GM21717 (cell line): ENCODE measurements around the gene WDR76.

Source experiments
- ATAC-seq: cut with Tn5 transposase; IDR thresholded peaks from one replicate; pipeline ENCODE4 v1.9.1; 2021; ENCODE audit warnings: mild to moderate bottlenecking, moderate library complexity; ENCODE audit not compliant: unreplicated experiment

Gene WDR76

GRCh38 chr15:43873651-43874050 lies 46.8 kb downstream of the WDR76 start:
- ATAC-seq, result no peak

- ATAC-seq, result no peak
Observed at GRCh38 chr15:43876872-43877271, 50.1 kb downstream of the WDR76 start.

- no peak for ATAC-seq
Observed at GRCh38 chr15:43877371-43877770, 50.6 kb downstream of the WDR76 start.

GRCh38 chr15:43878446-43878845 lies 51.6 kb downstream of the WDR76 start:
- ATAC-seq, result no peak

GRCh38 chr15:43879386-43880355 lies 52.9 kb downstream of the WDR76 start:
- no peak for ATAC-seq

- no peak for ATAC-seq
Observed at GRCh38 chr15:43880406-43881194, 53.8 kb downstream of the WDR76 start.

- no peak for ATAC-seq
Observed at GRCh38 chr15:43881245-43881644, 54.4 kb downstream of the WDR76 start.

- ATAC-seq, result no peak
Observed at GRCh38 chr15:43881944-43882343, 55.1 kb downstream of the WDR76 start.

- no peak for ATAC-seq
Observed at GRCh38 chr15:43883571-43883970, 56.8 kb downstream of the WDR76 start.

- ATAC-seq, result no peak
Observed at GRCh38 chr15:43886558-43886957, 59.8 kb downstream of the WDR76 start.

GRCh38 chr15:43887901-43888300 lies 61.1 kb downstream of the WDR76 start:
- ATAC-seq, result no peak

- ATAC-seq, result no peak
Observed at GRCh38 chr15:43889042-43889441, 62.2 kb downstream of the WDR76 start.

GRCh38 chr15:43893956-43894355 lies 67.2 kb downstream of the WDR76 start:
- ATAC-seq, result no peak

GRCh38 chr15:43895586-43895985 lies 68.8 kb downstream of the WDR76 start:
- ATAC-seq, result no peak

- ATAC-seq, result no peak
Observed at GRCh38 chr15:43896543-43896942, 69.7 kb downstream of the WDR76 start.

GRCh38 chr15:43898891-43899290 lies 72.1 kb downstream of the WDR76 start:
- ATAC-seq, result no peak

- ATAC-seq, result no peak
Observed at GRCh38 chr15:43899928-43900327, 73.1 kb downstream of the WDR76 start.

- ATAC-seq, result no peak
Observed at GRCh38 chr15:43900996-43901395, 74.2 kb downstream of the WDR76 start.

GRCh38 chr15:43901495-43901894 lies 74.7 kb downstream of the WDR76 start:
- ATAC-seq, result no peak

GRCh38 chr15:43903864-43904290 lies 77.1 kb downstream of the WDR76 start:
- no peak for ATAC-seq

GRCh38 chr15:43905755-43906154 lies 79.0 kb downstream of the WDR76 start:
- ATAC-seq, result no peak
